Body of pancreas (tissue), 4 donors: ENCODE results near the gene CCR4.

Experiments used
- CTCF ChIP-seq, 7 experiments: fragments of 450-650 bp in 4 of 7; fragments of 200-600 bp in 3 of 7; sonication (generic) in 3 of 7; IDR thresholded peaks; one replicate each; pipeline ENCODE4 v1.5.1; 2016 to 2019; ENCODE audit warnings: antibody characterized with exemption in 7 of 7
- POLR2A ChIP-seq, 3 donors: fragments of 450-650 bp; IDR thresholded peaks; one replicate each; pipeline ENCODE4 v1.6.1; 2016; ENCODE audit warnings: antibody characterized with exemption in 3 of 3, mild to moderate bottlenecking in 2 of 3

DNA sequence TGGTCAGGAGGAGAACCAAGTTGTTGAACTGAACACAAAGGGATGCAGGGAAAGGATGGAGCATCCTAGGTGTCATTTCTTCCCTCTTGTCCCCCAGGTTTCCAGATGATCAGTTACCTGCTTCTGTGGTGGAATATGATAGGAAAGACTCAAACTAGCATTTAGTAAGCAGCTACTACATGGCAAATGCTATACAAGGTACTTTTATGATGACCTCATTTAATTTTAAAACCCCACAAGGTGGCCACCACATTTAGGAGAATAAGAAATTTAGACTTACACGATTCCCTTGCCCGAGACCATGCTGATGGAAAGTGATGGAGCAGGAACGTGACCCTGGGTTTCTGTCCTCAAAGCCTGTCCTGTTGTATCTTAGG is 40.9 kb downstream of the CCR4 start:
- TF ChIP-seq CTCF (IDR thresholded peaks at IDR 0.05), result no peak
- no peak for TF ChIP-seq POLR2A (IDR thresholded peaks at IDR 0.05)
